Neural crest cell (in vitro differentiated cells): Measurements from ENCODE around the gene RPE65. TPM values are rescaled to one million over a fixed set of nuclear protein-coding genes. Genes with fewer than 3 reads are reported as not detected.

Experiments used
- DNase-seq: peaks from one replicate; pipeline ENCODE4 v3.0.0; 2021; ENCODE audit warnings: low read depth, mixed read lengths, low spot score
- H3K27ac Mint-ChIP-seq: one replicate; pipeline ENCODE4 v1.8.0; 2021; ENCODE audit warnings: mild to moderate bottlenecking, mixed read lengths; ENCODE audit not compliant: unreplicated experiment
- H3K27me3 Mint-ChIP-seq: 2 replicates; pipeline ENCODE4 v1.8.0; 2021; ENCODE audit warnings: low read depth, mild to moderate bottlenecking, mixed read lengths
- H3K36me3 Mint-ChIP-seq: 2 replicates; pipeline ENCODE4 v1.8.0; 2021; ENCODE audit warnings: low read depth, mild to moderate bottlenecking, mixed read lengths
- H3K4me1 Mint-ChIP-seq: 2 replicates; pipeline ENCODE4 v1.8.0; 2021; ENCODE audit warnings: mixed read lengths
- H3K4me3 Mint-ChIP-seq: one replicate; pipeline ENCODE4 v1.8.0; 2021; ENCODE audit warnings: mild to moderate bottlenecking, mixed read lengths
- H3K9me3 Mint-ChIP-seq: 2 replicates; pipeline ENCODE4 v1.8.0; 2021; ENCODE audit warnings: mixed read lengths
- CTCF ChIP-seq: fragments of 200-600 bp; sonication (generic); conservative IDR thresholded peaks from 2 replicates; pipeline ENCODE4 v1.5.0; 2021; ENCODE audit warnings: antibody characterized with exemption, mild to moderate bottlenecking
- total RNA-seq: library from RNA; stranded (reverse); gene quantifications from 2 replicates; pipeline ENCODE4 v1.2.1, GENCODE V29; 2021

The RPE65 gene
- total RNA-seq, 1 donor from 2014 or later = not detected

GRCh38 chr1:68438310-68438709 is 11.4 kb downstream of the RPE65 start:
- no peak for DNase-seq
- Mint-ChIP-seq H3K9me3 (no peaks in the 10 kb centered on the region), H3K27ac (no peak overlapping the region), H3K4me3 (no peak overlapping the region), H3K4me1 (peaks cover 7% of the 10 kb centered on the region), H3K27me3 (peaks cover 6% of the 10 kb centered on the region), H3K36me3 (no peaks in the 10 kb centered on the region)
- TF ChIP-seq CTCF = no peak

GRCh38 chr1:68433395-68433794 is 16.4 kb downstream of the RPE65 start:
- Mint-ChIP-seq H3K9me3 (no peaks in the 10 kb centered on the region), H3K27me3 (peaks cover under 1% of the 10 kb centered on the region), H3K27ac (no peak overlapping the region), H3K4me3 (no peak overlapping the region), H3K4me1 (peaks cover 2% of the 10 kb centered on the region), H3K36me3 (no peaks in the 10 kb centered on the region)
- DNase-seq = no peak
- no peak for TF ChIP-seq CTCF

- Mint-ChIP-seq H3K27me3 (no peaks in the 10 kb centered on the region), H3K36me3 (no peaks in the 10 kb centered on the region), H3K9me3 (no peaks in the 10 kb centered on the region), H3K4me1 (no peaks in the 10 kb centered on the region), H3K4me3 (no peak overlapping the region), H3K27ac (no peak overlapping the region)
- no peak for DNase-seq
- TF ChIP-seq CTCF = no peak
Measured at GRCh38 chr1:68431076-68431475, 18.7 kb downstream of the RPE65 start.

GRCh38 chr1:68429233-68429808 is 20.4 kb downstream of the RPE65 start:
- no peaks in the 10 kb centered on the region for H3K9me3 Mint-ChIP-seq
- no peaks in the 10 kb centered on the region for H3K36me3 Mint-ChIP-seq
- no peak for TF ChIP-seq CTCF
- no peak overlapping the region for H3K4me3 Mint-ChIP-seq
- H3K27me3 Mint-ChIP-seq = no peaks in the 10 kb centered on the region
- DNase-seq = no peak
- no peaks in the 10 kb centered on the region for H3K4me1 Mint-ChIP-seq
- no peak overlapping the region for H3K27ac Mint-ChIP-seq

GRCh38 chr1:68426594-68426993 is 23.2 kb downstream of the RPE65 start:
- no peak for TF ChIP-seq CTCF
- H3K27me3 Mint-ChIP-seq = no peaks in the 10 kb centered on the region
- H3K9me3 Mint-ChIP-seq = no peaks in the 10 kb centered on the region
- no peaks in the 10 kb centered on the region for H3K4me1 Mint-ChIP-seq
- no peak for DNase-seq
- H3K4me3 Mint-ChIP-seq = no peak overlapping the region
- no peak overlapping the region for H3K27ac Mint-ChIP-seq
- H3K36me3 Mint-ChIP-seq = no peaks in the 10 kb centered on the region
